Cerebellar cortex (tissue), 1 donor: ENCODE results near the gene NACC1.

ENCODE experiments used
- DNase-seq: peaks from one replicate; pipeline ENCODE4 v3.0.0-alpha.2; 2015; ENCODE audit warnings: low spot score

NACC1 gene

DNA sequence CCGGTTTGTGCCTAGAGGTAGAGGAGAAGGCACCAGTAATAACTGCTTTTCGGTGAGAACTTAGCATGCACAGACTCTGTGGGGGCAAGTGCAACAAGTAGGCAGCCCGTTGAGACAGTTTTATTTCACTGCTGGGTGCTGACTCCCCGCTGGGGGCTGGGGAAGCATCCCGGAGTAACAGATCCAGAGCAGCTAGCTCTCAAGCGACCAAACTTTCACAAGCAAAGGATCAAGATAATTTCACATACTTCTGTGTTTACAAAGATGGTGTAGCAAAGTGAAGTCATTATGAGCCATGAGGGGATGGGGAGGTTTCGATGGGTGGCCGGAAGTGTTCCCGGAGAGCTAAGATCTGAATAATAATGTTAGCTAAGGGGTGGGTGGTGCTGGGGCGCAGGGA lies 2.8 kb downstream of the NACC1 start:
- no peak for DNase-seq

- DNase-seq: no peak
Observed at GRCh38 chr19:13121551-13122274, 3.6 kb downstream of the NACC1 start.

- no peak for DNase-seq
Observed at GRCh38 chr19:13122275-13122878, 4.3 kb downstream of the NACC1 start.

GRCh38 chr19:13122980-13123957 lies 5.2 kb downstream of the NACC1 start:
- no peak for DNase-seq

DNA sequence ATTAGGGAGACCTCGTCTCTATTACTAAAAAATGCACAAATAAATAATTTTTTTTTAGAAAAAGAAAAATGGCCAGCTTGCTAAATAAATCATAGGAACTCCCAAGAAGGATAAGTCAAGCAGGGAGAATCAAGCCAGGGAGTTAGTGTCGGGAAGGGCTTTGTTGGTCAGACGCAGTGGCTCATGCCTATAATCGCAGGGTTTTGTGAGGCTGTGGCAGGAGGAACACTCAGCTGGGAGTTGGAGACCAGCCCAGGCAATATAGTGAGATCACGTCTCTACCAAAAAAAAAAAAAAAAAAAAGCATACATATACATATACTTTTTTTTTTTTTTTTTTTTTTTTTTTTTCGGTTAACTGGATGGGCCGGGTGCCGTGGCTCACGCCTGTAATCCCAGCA lies 9.0 kb downstream of the NACC1 start:
- peak; percentile 46 for DNase-seq

- DNase-seq: no peak
Observed at GRCh38 chr19:13127811-13128575, 9.9 kb downstream of the NACC1 start.

- DNase-seq: no peak
Observed at GRCh38 chr19:13128583-13128982, 10.5 kb downstream of the NACC1 start.

DNA sequence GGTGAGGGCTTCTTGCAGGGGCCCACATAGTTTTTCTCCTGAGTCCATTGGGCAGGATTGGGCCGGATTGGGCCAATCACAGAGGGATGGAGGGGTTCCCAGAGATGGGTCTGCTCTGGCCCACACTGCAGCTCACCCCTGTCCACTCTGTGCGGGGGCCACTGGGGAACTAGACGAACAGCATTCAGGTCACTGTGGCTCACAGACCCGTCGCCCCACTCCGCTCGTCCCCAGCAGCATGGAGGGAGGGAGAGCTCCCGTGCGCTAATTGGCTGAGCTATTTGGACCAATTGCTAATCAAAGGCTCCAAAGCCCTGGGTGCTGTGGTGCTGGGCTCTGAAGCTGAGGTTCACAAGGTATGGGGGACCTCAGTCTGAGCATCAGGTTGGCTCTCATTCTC lies 11.3 kb downstream of the NACC1 start:
- DNase-seq: no peak

DNA sequence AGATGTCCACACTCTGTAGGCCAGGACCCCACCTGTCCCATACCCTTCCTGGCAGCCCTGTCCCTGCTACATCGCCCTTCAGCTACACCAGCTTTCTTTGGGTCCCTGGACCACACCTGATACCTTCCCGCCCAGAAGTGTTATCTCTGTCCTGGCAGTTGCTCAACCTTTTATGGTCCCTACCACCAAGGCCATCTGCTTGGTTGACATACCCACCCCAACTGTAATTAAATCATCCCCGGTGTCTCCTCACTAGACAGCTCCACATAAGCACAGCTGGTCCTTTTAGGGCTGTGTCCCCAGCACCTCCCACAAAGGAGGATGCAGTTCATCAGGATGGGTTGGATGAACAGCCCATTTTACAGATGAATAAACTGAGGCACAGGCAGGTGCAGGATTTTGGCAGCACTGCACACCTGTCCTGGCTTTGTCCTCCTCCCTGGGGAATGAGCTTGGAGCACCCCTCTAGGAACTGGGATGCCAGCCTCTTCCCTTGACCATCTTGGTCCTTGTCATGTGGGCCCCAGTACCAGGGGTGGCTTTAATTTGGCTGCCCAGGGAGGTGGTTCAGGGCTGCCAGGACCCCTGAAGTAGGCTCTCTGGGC lies 12.9 kb downstream of the NACC1 start:
- DNase-seq: no peak

GRCh38 chr19:13132471-13133180 lies 14.6 kb downstream of the NACC1 start:
- DNase-seq: no peak

GRCh38 chr19:13133241-13133870 lies 15.3 kb downstream of the NACC1 start:
- DNase-seq: no peak

DNA sequence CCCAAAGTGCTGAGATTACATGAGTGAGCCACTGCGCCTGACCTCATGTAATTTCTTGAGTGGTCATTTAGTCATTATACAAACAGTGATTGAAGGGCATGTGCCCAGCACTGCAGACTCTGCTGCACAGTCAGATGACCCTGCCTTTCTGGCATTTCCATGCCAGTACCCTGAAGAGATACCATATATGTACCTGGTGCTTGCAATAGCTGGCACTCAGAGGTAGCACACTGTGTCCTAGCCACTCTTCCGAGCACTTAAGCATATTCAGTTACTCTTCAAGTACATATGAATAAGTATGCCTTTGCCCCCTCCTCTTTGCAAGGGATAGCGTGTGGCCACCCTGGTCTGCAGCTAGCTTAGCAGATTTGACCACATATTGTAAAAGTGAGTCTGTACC lies 16.6 kb downstream of the NACC1 start:
- DNase-seq: no peak

GRCh38 chr19:13135068-13136062 lies 17.3 kb downstream of the NACC1 start:
- DNase-seq: no peak

- no peak for DNase-seq
Observed at GRCh38 chr19:13137290-13137794, 19.3 kb downstream of the NACC1 start.

GRCh38 chr19:13138171-13138915 lies 20.3 kb downstream of the NACC1 start:
- no peak for DNase-seq

GRCh38 chr19:13138916-13139198 lies 20.8 kb downstream of the NACC1 start:
- no peak for DNase-seq

GRCh38 chr19:13139633-13140311 lies 21.7 kb downstream of the NACC1 start:
- DNase-seq: no peak
